NCI-H1417 treated with DMSO at 0.1 percent for 48 hours (cell line): ENCODE results near the gene C2CD4A.

Experiments
- DNase-seq: peaks from one replicate; lab custom pipeline; 2025; lab: John Stamatoyannopoulos, UW

Gene C2CD4A

GRCh38 chr15:62060113-62060895 lies 6.5 kb upstream of the C2CD4A start, which contains the start of gene VPS13C:
Gene VPS13C (minus strand): TSS chr15:62060447. CDS start chr15:62060374, 73 bp downstream.
- DNase-seq, result peak; percentile 85

GRCh38 chr15:62060896-62061280 lies 5.9 kb upstream of the C2CD4A start:
- DNase-seq, result no peak

- DNase-seq, result no peak
Measured at GRCh38 chr15:62063825-62064635, 2.7 kb upstream of the C2CD4A start.

- no peak for DNase-seq
Measured at GRCh38 chr15:62067448-62068044, 769 bp downstream of the C2CD4A start.

GRCh38 chr15:62068071-62068809 lies 1.5 kb downstream of the C2CD4A start:
- DNase-seq, result no peak

GRCh38 chr15:62068810-62069167 lies 2.0 kb downstream of the C2CD4A start:
- DNase-seq, result no peak

- DNase-seq, result no peak
Measured at GRCh38 chr15:62069551-62069950, 2.8 kb downstream of the C2CD4A start.

GRCh38 chr15:62071711-62072308 lies 5.0 kb downstream of the C2CD4A start:
- DNase-seq, result no peak

- no peak for DNase-seq
Measured at GRCh38 chr15:62075595-62076277, 9.0 kb downstream of the C2CD4A start.

- no peak for DNase-seq
Measured at GRCh38 chr15:62079594-62079993, 12.8 kb downstream of the C2CD4A start.

GRCh38 chr15:62083194-62084154 lies 16.7 kb downstream of the C2CD4A start:
- no peak for DNase-seq

- DNase-seq, result no peak
Measured at GRCh38 chr15:62085740-62086139, 19.0 kb downstream of the C2CD4A start.

- DNase-seq, result no peak
Measured at GRCh38 chr15:62087671-62088352, 21.0 kb downstream of the C2CD4A start.

GRCh38 chr15:62088353-62088693 lies 21.5 kb downstream of the C2CD4A start:
- no peak for DNase-seq

GRCh38 chr15:62089616-62090015 lies 22.8 kb downstream of the C2CD4A start:
- no peak for DNase-seq

GRCh38 chr15:62090988-62091387 lies 24.2 kb downstream of the C2CD4A start:
- no peak for DNase-seq

- no peak for DNase-seq
Measured at GRCh38 chr15:62093809-62094208, 27.0 kb downstream of the C2CD4A start.

GRCh38 chr15:62094388-62094787 lies 27.6 kb downstream of the C2CD4A start:
- DNase-seq, result no peak

GRCh38 chr15:62099094-62099601 lies 32.4 kb downstream of the C2CD4A start:
- DNase-seq, result no peak
